K562 treated with DMSO at 1 percent for 24 hours (cell line): Measurements from ENCODE around the gene DNAJB7. TPM values are rescaled to one million over a fixed set of nuclear protein-coding genes. Genes with fewer than 3 reads are reported as not detected.

Experiments
- total RNA-seq: library from RNA; unstranded; fragments of 300-600 nt; gene quantifications from 2 replicates; pipeline ENCODE4 v1.2.3, GENCODE V29; 2022; ENCODE audit warnings: low read depth; ENCODE audit not compliant: insufficient read depth

Gene DNAJB7
- total RNA-seq, result not detected in 2 replicates

DNA sequence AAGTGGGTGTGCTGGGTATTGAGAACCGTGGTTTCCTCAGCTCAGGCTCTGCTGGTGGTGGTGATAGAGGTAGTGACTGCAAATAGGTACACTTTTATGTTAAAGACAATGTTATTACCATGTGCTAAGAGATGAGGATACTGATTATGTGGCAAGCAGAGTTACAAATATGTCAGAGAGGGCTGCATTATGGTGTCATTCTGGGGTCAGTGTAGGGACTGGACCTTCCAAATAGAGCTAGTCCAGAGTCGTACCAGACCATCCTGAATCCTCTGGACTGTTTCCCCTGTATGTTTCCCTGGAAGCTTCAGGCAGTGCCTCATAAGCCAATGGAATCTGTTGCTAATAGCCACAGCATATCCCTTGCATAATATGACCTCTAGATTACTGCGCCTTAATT is at the start of gene DNAJB7:
Gene DNAJB7, minus strand, starts transcription at position 101 of the 400 bp plus-strand sequence. CDS start 119 bp downstream, outside the sequence.

DNA sequence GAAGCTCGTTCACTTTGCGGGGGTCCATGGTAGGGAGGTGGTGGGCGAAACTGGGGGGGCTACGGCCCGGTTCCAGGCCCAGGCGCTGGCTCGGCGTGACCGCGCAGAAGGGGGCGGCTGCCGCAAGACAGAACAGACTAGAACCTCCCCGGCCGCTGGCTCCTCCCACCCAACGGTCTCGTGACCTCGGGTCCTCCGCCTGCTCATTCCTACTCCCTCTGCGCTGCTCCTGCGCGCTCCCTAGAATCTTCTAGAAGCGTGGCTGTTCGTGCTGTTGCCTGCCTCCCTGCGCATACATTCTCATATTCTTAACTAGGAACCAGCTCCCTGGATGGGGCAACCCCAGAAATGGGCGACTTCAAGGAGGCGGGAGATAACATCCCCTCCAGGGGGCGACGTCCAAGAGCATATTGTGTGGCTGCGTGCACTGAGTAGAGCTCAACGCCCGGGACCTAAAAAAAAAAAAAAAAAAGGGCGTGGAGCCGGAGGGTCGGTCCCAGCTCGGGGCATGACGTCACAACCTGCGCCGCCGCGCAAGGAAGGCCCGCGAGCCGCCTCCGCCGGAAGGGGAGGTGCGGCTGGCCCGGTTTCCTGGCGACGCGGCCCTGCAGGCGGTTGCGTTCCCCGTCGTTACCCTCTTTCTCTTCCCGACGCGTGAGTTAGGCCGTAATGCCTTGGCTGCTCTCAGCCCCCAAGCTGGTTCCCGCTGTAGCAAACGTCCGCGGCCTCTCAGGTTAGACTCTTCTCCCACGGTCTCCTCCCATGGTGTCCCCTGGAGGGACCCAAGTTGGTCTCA is 5.2 kb downstream of the DNAJB7 start, which contains the start of the genes ST13 and XPNPEP3:
Gene ST13, minus strand, starts transcription at position 127 of the 796 bp plus-strand sequence. Its CDS starts 99 bp downstream, at position 28.
Gene XPNPEP3, plus strand, starts transcription at position 636 of the 796 bp plus-strand sequence. Its CDS starts 34 bp downstream, at position 670.

DNA sequence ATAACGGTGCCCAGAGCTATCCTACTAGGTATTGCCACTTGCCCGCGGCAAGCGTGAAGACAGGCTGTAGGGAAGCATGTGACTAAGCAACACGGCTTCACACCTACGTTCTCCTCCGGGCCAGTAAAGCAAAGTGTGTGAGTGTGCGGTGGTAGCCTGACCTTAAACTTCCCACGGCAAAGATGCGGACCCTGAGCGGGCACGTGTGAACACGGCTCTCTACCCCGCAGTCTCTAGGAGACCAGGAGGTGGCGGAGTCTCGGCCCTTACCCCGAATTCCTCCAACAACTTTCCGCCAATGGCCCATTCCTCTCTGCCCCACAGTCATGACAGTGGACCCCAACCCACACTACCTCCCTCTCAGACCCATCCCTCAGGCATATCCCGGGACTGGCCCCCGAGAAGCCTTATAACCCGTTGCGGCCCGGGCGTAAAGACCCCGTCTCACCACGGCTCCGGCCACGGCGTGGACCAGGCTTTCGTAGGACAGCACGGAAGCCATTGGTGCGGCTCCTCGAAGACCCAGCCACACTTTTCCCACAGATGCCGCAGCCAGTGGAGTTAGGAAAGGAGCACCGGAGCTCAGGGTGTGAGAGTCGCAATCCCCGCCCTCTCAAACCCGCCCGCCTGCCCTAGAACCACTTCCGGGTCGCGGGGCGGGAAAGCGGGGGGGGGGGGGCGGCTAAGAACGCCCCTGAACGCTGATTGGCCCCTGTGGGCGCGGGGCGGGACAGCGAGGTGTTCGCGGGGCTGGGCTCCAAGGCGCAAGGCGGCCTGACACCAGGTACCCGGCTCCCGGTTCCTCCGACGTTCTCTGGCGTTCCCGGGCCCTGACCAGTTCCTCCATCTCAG is 42.9 kb downstream of the DNAJB7 start, which contains the start of gene SLC25A17:
Gene SLC25A17, minus strand, starts transcription at position 600 of the 852 bp plus-strand sequence. Its CDS starts 98 bp downstream, at position 502.

Other genes starting within 250 kb of the DNAJB7 start
- gene MRTFA, start 225.4 kb downstream of the DNAJB7 start, total RNA-seq, result 27.2 and 35.8 TPM in 2 replicates
- not detected in 2 replicates for gene MCHR1, start 182.6 kb downstream of the DNAJB7 start, total RNA-seq
- 22.0 and 24.3 TPM in 2 replicates for gene SLC25A17, start 42.8 kb downstream of the DNAJB7 start, total RNA-seq
- 183 and 188 TPM in 2 replicates for gene ST13, start 5.5 kb downstream of the DNAJB7 start, total RNA-seq
- 5.1 and 16.6 TPM in 2 replicates for gene XPNPEP3, start 5.0 kb downstream of the DNAJB7 start, total RNA-seq
- 44.0 and 55.2 TPM in 2 replicates for gene RBX1, start 89.3 kb upstream of the DNAJB7 start, total RNA-seq
- gene EP300, start 230.5 kb upstream of the DNAJB7 start, total RNA-seq, result 18.9 and 23.1 TPM in 2 replicates